ENCODE results near the gene TP53I13.

DNA sequence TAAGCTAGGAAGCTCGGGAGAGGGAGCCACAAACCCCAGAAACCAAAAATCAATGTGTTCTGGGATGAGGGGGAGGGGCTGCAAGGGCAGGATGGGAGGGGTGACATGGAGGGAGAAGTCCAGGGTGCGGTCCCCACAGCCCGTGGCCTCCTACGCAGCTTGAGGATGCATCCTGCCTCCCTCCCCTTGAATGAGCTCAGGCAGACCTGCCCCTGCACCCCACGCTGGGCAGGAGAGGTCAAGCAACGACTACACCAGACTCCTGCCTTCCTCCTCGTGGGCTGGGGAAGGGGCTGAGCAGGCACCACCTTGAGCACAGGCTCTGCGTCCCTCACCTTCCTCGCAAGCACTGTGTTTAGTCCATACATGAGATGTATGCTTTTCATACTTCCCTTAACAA, 28.3 kb downstream of the TP53I13 start:
- TF ChIP-seq SNRNP70 (IDR thresholded peaks at IDR 0.05; ENCODE audit: low read depth, low read length): no peak
- TF ChIP-seq CTCF (CRISPR knock-in tag; IDR thresholded peaks at IDR 0.05): no peak

Measured in HepG2 (cell line).